Fibroblast of lung (primary cell): Measurements from ENCODE around the gene PLOD3. TPM values are rescaled to one million over a fixed set of nuclear protein-coding genes. Genes with fewer than 3 reads are reported as not detected.
A peak's percentile ranks its signal among the peaks of the same experiment; 100 is the strongest.

ENCODE experiments used
- DNase-seq, 2 donors: peaks; one replicate each; pipeline versions ENCODE4 v3.0.0 to v3.0.0-alpha.2; 2010; ENCODE audit warnings: low read depth in 2 of 2
- H2AFZ ChIP-seq: 2 replicates; pipeline ENCODE4 v1.5.1; 2012; ENCODE audit warnings: low read length, control low read depth, inconsistent platforms
- H3K27ac ChIP-seq: 2 replicates; pipeline ENCODE4 v1.5.1; 2011; ENCODE audit warnings: low read length, control low read depth; ENCODE audit not compliant: insufficient read depth
- H3K27me3 ChIP-seq: 2 replicates; pipeline ENCODE4 v1.5.1; 2011; ENCODE audit warnings: mild to moderate bottlenecking, low read length; ENCODE audit not compliant: control insufficient read depth, insufficient read depth
- H3K36me3 ChIP-seq: 2 replicates; pipeline ENCODE4 v1.5.1; 2011; ENCODE audit warnings: low read length; ENCODE audit not compliant: control insufficient read depth, insufficient read depth
- H3K4me1 ChIP-seq: 2 replicates; pipeline ENCODE4 v1.5.1; 2011; ENCODE audit warnings: low read length; ENCODE audit not compliant: control insufficient read depth, insufficient read depth; ENCODE audit errors: extremely low read depth
- H3K4me2 ChIP-seq: 2 replicates; pipeline ENCODE4 v1.5.1; 2011; ENCODE audit warnings: low read length, control low read depth; ENCODE audit not compliant: insufficient read depth; ENCODE audit errors: extremely low read depth
- H3K4me3 ChIP-seq, 4 experiments: fragments of 200-600 bp in 1 of 4; sonication (generic) in 1 of 4; replicated peaks in 1 of 4; 2 replicates each; pipeline ENCODE4 v1.5.1; 2011 to 2016; ENCODE audit warnings: low read length in 4 of 4, low read depth in 3 of 4, mild to moderate bottlenecking in 3 of 4, control low read depth in 2 of 4, inconsistent platforms in 1 of 4, mixed read lengths in 1 of 4; ENCODE audit not compliant: insufficient read depth in 1 of 4; ENCODE audit errors: control extremely low read depth in 1 of 4
- H3K79me2 ChIP-seq: 2 replicates; pipeline ENCODE4 v1.5.1; 2012; ENCODE audit warnings: mild to moderate bottlenecking, low read length, inconsistent platforms; ENCODE audit not compliant: control insufficient read depth, insufficient read depth
- H3K9ac ChIP-seq: 2 replicates; pipeline ENCODE4 v1.5.1; 2011; ENCODE audit warnings: mild to moderate bottlenecking, low read length, control low read depth; ENCODE audit not compliant: insufficient read depth
- H3K9me3 ChIP-seq: 2 replicates; pipeline ENCODE4 v1.5.1; 2012; ENCODE audit warnings: low read depth, low read length; ENCODE audit not compliant: control insufficient read depth, insufficient read depth
- H4K20me1 ChIP-seq: 2 replicates; pipeline ENCODE4 v1.5.1; 2011; ENCODE audit warnings: low read length; ENCODE audit not compliant: control insufficient read depth, insufficient read depth; ENCODE audit errors: extremely low read depth
- EZH2 ChIP-seq: IDR thresholded peaks from 2 replicates; pipeline ENCODE4 v1.5.1; 2012; ENCODE audit warnings: low read length, control low read depth, mild to moderate bottlenecking; ENCODE audit errors: missing control alignments
- polyA plus RNA-seq, 2 donors: library from polyadenylated mRNA; depleted of rRNA in 1 of 2; stranded (reverse) in 1 of 2; unstranded in 1 of 2; fragments of >200 nt; gene quantifications; 2 replicates each; pipeline ENCODE4 v1.2.1, GENCODE V29; 2011 to 2012; ENCODE audit warnings: missing spikeins in 1 of 2
- total RNA-seq: library from RNA; depleted of rRNA; stranded (reverse); fragments of >200 nt; gene quantifications from 2 replicates; pipeline ENCODE4 v1.2.1, GENCODE V29; 2014
- TF ChIP-seq, protein P1 (sequence below), 2 donors: IDR thresholded peaks in 1 of 2; conservative IDR thresholded peaks in 1 of 2; 1 replicate in 1 of 2; 2 replicates in 1 of 2; pipeline ENCODE4 v1.5.1; 2011 to 2012; ENCODE audit warnings: low read length in 2 of 2, control low read depth in 1 of 2, inconsistent platforms in 1 of 2, low read depth in 1 of 2, mild to moderate bottlenecking in 1 of 2

PLOD3 gene
- total and polyA plus RNA-seq, 2 donors (not counting 1 experiment from before 2014, with no cell fraction given), result 86.0 to 89.0 TPM

DNA sequence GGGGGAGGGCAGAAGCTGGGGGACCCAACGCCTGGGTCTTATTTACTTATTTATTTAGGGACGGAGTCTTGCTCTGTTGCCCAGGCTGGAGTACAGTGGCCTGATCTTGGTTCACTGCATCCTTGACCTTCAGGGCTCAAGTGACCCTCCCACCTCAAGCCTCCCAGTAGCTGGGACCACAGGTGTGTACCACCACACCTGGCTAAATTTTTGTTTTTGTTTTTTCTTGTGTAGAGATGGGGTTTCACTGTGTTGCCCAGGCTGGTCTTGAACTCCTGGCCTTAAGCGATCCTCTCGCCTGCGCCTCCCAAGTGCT lies 14.8 kb downstream of the PLOD3 start:
- H2AFZ ChIP-seq, result no peak overlapping the region
- H3K4me2 ChIP-seq, result no peak overlapping the region
- peaks cover 4% of the 10 kb centered on the region for H3K36me3 ChIP-seq
- no peak overlapping the region for H3K27ac ChIP-seq
- no peak for TF ChIP-seq EZH2
- TF ChIP-seq, protein P1, sequence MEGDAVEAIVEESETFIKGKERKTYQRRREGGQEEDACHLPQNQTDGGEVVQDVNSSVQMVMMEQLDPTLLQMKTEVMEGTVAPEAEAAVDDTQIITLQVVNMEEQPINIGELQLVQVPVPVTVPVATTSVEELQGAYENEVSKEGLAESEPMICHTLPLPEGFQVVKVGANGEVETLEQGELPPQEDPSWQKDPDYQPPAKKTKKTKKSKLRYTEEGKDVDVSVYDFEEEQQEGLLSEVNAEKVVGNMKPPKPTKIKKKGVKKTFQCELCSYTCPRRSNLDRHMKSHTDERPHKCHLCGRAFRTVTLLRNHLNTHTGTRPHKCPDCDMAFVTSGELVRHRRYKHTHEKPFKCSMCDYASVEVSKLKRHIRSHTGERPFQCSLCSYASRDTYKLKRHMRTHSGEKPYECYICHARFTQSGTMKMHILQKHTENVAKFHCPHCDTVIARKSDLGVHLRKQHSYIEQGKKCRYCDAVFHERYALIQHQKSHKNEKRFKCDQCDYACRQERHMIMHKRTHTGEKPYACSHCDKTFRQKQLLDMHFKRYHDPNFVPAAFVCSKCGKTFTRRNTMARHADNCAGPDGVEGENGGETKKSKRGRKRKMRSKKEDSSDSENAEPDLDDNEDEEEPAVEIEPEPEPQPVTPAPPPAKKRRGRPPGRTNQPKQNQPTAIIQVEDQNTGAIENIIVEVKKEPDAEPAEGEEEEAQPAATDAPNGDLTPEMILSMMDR (conservative IDR thresholded peaks at IDR 0.05 in 1 of 2, IDR thresholded peaks at IDR 0.05 in 1 of 2; ENCODE audit: low read depth in 1 of 2, low read length in 2 of 2), result no peak
- peaks cover 2% of the 10 kb centered on the region for H3K4me1 ChIP-seq
- H4K20me1 ChIP-seq, result no peaks in the 10 kb centered on the region
- no peaks in the 10 kb centered on the region for H3K79me2 ChIP-seq
- no peaks in the 10 kb centered on the region for H3K9me3 ChIP-seq
- no peak overlapping the region for H3K4me3 ChIP-seq
- peaks cover 28% of the 10 kb centered on the region for H3K27me3 ChIP-seq
- no peak for DNase-seq
- H3K9ac ChIP-seq, result no peak overlapping the region

DNA sequence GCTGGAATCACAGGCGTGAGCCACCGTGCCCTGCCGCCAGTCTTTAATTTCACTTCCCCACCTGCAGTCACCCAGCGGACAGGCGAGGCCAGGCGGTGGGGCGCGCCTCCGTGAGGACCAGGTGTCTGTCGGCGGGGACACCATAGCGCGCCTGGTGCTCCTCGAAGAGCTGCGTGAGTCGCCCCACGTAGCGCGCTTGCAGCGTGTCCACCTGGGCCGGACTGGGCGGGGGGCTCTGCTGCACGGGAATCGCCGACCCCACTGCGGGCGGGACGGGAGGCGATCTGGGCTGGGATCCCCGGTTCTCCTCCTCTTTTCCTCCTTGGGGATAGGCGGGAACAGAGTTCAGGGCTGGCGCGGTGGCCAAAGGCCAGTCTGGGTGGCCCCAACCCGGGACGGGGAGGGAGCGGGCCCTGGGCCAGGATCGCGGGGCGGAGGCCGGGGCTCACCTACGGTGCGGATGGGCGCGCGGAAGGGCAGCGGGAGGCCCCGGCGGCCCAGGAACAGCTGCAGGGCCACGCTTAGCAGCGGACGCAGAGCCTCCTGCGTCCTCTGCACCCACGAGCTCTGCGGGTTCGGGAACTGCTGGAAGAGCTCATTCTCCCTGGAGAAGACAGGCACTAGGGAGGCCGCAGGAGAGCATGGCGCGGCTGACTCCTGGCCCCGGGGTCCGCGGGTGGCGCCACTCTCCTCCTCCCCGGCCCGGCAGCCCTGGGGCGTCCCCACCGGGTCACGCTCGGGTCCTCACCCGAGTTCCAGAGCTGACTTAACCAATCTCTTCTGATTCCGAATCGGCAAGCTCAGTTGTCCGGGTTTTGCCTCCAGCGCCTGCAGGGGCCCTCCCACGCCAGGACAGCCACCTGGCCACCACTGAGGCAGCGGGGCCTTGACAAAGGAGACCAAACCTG lies 15.4 kb downstream of the PLOD3 start:
- no peak overlapping the region for H3K4me3 ChIP-seq
- H3K27ac ChIP-seq, result no peak overlapping the region
- H3K9ac ChIP-seq, result peak overlapping the region; percentile 7
- TF ChIP-seq, protein P1 (conservative IDR thresholded peaks at IDR 0.05 in 1 of 2, IDR thresholded peaks at IDR 0.05 in 1 of 2; ENCODE audit: low read depth in 1 of 2, low read length in 2 of 2), result no peak
- peak; percentile 87 for TF ChIP-seq EZH2
- no peak overlapping the region for H3K4me2 ChIP-seq
- no peaks in the 10 kb centered on the region for H3K79me2 ChIP-seq
- peaks cover 28% of the 10 kb centered on the region for H3K27me3 ChIP-seq
- DNase-seq, result no peak
- H2AFZ ChIP-seq, result no peak overlapping the region
- peaks cover 2% of the 10 kb centered on the region for H3K4me1 ChIP-seq
- peaks cover 2% of the 10 kb centered on the region for H3K36me3 ChIP-seq
- H4K20me1 ChIP-seq, result no peaks in the 10 kb centered on the region
- no peaks in the 10 kb centered on the region for H3K9me3 ChIP-seq

DNA sequence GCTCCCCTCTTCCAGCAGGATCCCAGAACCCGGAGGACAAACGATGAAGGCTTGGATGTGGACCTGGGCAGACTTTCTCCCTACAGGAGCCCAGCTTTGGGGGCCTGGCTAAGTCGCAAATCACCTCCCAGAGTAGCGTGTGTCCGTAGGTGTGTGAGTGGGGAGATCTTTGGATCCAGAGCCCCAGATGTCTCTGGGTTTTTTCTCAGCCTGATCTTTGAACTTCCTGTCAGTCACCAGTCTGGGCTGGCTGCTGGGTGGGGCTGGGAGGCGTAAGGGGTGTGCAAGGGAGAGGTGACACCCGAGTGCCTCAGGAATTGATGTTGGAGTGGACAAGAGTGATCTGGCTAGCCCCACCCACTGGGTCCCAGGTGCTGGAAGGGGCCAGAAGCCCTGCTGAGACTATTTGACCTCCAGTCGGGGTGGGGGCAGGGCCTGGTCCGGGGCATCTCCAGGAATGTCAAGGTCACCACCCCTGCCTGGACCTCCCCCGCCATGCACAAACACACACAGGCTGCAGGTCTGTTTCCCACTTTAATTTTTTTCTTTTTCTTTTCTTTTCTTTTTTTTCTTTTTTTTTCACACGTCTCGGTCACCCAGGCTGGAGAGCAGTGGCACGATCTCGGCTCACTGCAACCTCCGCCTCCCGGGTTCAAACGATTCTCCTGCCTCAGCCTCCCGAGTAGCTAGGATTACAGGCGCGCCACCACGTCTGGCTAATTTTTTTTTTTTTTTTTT lies 16.4 kb downstream of the PLOD3 start, which contains the start of gene MOGAT3:
Gene MOGAT3, minus strand, starts transcription at position 175 of the 738 bp plus-strand sequence. CDS start 182 bp downstream, outside the sequence.
- Histone ChIP-seq H3K27ac (no peak within 1 kb of the TSS), H3K4me3 (no peak within 1 kb of the TSS), H3K27me3 (peaks cover 28% of the 10 kb centered on the region), H3K4me2 (no peak within 1 kb of the TSS), H3K9ac (peak within 1 kb of the TSS; percentile 7), H4K20me1 (no peaks in the 10 kb centered on the region), H3K4me1 (peaks cover 2% of the 10 kb centered on the region), H3K36me3 (no peaks in the 10 kb centered on the region), H2AFZ (no peak within 1 kb of the TSS), H3K9me3 (no peaks in the 10 kb centered on the region), H3K79me2 (no peaks in the 10 kb centered on the region)
- DNase-seq, result no peak
- peak; percentile 67 for TF ChIP-seq EZH2
- TF ChIP-seq, protein P1 (conservative IDR thresholded peaks at IDR 0.05 in 1 of 2, IDR thresholded peaks at IDR 0.05 in 1 of 2; ENCODE audit: low read depth in 1 of 2, low read length in 2 of 2), result no peak
